ENCODE results near the gene PTPRN2.

GRCh38 chr7:158133515-158134271, 453.9 kb downstream of the PTPRN2 start:
- TF ChIP-seq, protein P1, sequence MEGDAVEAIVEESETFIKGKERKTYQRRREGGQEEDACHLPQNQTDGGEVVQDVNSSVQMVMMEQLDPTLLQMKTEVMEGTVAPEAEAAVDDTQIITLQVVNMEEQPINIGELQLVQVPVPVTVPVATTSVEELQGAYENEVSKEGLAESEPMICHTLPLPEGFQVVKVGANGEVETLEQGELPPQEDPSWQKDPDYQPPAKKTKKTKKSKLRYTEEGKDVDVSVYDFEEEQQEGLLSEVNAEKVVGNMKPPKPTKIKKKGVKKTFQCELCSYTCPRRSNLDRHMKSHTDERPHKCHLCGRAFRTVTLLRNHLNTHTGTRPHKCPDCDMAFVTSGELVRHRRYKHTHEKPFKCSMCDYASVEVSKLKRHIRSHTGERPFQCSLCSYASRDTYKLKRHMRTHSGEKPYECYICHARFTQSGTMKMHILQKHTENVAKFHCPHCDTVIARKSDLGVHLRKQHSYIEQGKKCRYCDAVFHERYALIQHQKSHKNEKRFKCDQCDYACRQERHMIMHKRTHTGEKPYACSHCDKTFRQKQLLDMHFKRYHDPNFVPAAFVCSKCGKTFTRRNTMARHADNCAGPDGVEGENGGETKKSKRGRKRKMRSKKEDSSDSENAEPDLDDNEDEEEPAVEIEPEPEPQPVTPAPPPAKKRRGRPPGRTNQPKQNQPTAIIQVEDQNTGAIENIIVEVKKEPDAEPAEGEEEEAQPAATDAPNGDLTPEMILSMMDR (conservative IDR thresholded peaks at IDR 0.05; ENCODE audit: low read depth, low read length): no peak
- no peak for TF ChIP-seq EZH2 (IDR thresholded peaks at IDR 0.05; ENCODE audit: borderline replicate concordance, low read depth, low read length, poor library complexity, severe bottlenecking)

Data from A673 (cell line).